SU-DHL-6 (cell line): ENCODE data around the gene NDUFS7.
A peak's percentile ranks its signal among the peaks of the same experiment; 100 is the strongest.

ENCODE experiments used
- H2AFZ ChIP-seq: fragments of 200-600 bp; sonication (generic); 2 replicates; pipeline ENCODE4 v1.6.1; 2014; ENCODE audit warnings: low read depth, mild to moderate bottlenecking, moderate library complexity, mixed read lengths, antibody characterized with exemption, low read length; ENCODE audit not compliant: severe bottlenecking
- H3F3A ChIP-seq: fragments of 200-600 bp; shearing (Covaris generic); 2 replicates; pipeline ENCODE4 v1.6.0; 2016; ENCODE audit warnings: antibody characterized with exemption, mild to moderate bottlenecking; ENCODE audit not compliant: insufficient read depth
- H3K27ac ChIP-seq: fragments of 200-600 bp; sonication (generic); 2 replicates; pipeline ENCODE4 v1.5.1; 2016; ENCODE audit warnings: low read depth, mild to moderate bottlenecking, low read length, moderate library complexity, mixed read lengths
- H3K27me3 ChIP-seq: fragments of 200-600 bp; sonication (generic), shearing (Covaris generic); 2 replicates; pipeline ENCODE4 v1.6.0; 2014; ENCODE audit warnings: mild to moderate bottlenecking, low read length
- H3K36me3 ChIP-seq: fragments of 200-600 bp; sonication (generic); 2 replicates; pipeline ENCODE4 v1.6.1; 2014; ENCODE audit warnings: mild to moderate bottlenecking, low read length, mixed read lengths
- H3K4me2 ChIP-seq: fragments of 300-600, 200-600 bp; shearing (Covaris generic), sonication (generic); 2 replicates; pipeline ENCODE4 v1.6.0; 2014; ENCODE audit warnings: low read length, low read depth, mild to moderate bottlenecking; ENCODE audit not compliant: poor library complexity, severe bottlenecking
- H3K4me3 ChIP-seq: fragments of 200-600 bp; sonication (generic); 2 replicates; pipeline ENCODE4 v1.5.1; 2014; ENCODE audit warnings: antibody characterized with exemption, low read length, mild to moderate bottlenecking, mixed read lengths; ENCODE audit not compliant: insufficient read depth, poor library complexity, severe bottlenecking
- H3K79me2 ChIP-seq: fragments of 200-600 bp; sonication (generic); 2 replicates; pipeline ENCODE4 v1.6.1; 2014; ENCODE audit warnings: mild to moderate bottlenecking, low read length, moderate library complexity; ENCODE audit not compliant: insufficient read depth
- H3K9ac ChIP-seq: fragments of 200-600 bp; sonication (generic); 2 replicates; pipeline ENCODE4 v1.7.0; 2014; ENCODE audit warnings: mild to moderate bottlenecking, low read length
- H3K9me2 ChIP-seq: fragments of 200-600 bp; sonication (generic); replicated peaks from 2 replicates; pipeline ENCODE4 v1.6.1; 2014; ENCODE audit warnings: low read length; ENCODE audit not compliant: insufficient read depth
- H3K9me3 ChIP-seq: fragments of 200-600 bp; sonication (generic); 2 replicates; pipeline ENCODE4 v1.6.1; 2014; ENCODE audit warnings: low read length, mixed read lengths; ENCODE audit not compliant: insufficient read depth
- H4K20me1 ChIP-seq: fragments of 200-600 bp; sonication (generic); 2 replicates; pipeline ENCODE4 v1.6.1; 2014; ENCODE audit warnings: low read depth, mild to moderate bottlenecking, antibody characterized with exemption, low read length, moderate library complexity, mixed read lengths
- CTCF ChIP-seq: fragments of 200-600 bp; sonication (generic); IDR thresholded peaks from one replicate; pipeline ENCODE4 v1.5.1; 2017; ENCODE audit warnings: antibody characterized with exemption, mild to moderate bottlenecking, low read length, moderate library complexity; ENCODE audit not compliant: insufficient read depth, poor library complexity, severe bottlenecking
- EZH2phosphoT487 ChIP-seq: fragments of 200-600 bp; sonication (generic), shearing (Covaris generic); conservative IDR thresholded peaks from 2 replicates; pipeline ENCODE4 v1.6.1; 2018; ENCODE audit warnings: mild to moderate bottlenecking, antibody characterized with exemption, low read length, moderate library complexity, mixed read lengths

Gene NDUFS7

GRCh38 chr19:1434577-1435060 lies 50.9 kb downstream of the NDUFS7 start:
- H4K20me1 ChIP-seq, result peaks cover 7% of the 10 kb centered on the region; the same call in 1 of the 2 replicates
- H3K4me2 ChIP-seq, result no peak overlapping the region
- H3K4me3 ChIP-seq, result no peak overlapping the region
- H3K27ac ChIP-seq, result no peak overlapping the region
- H2AFZ ChIP-seq, result no peak overlapping the region
- TF ChIP-seq CTCF (no peak), EZH2phosphoT487 (no peak)
- no peaks in the 10 kb centered on the region for H3K9me2 ChIP-seq
- peaks cover 6% of the 10 kb centered on the region; the same call in 1 of the 2 replicates for H3K36me3 ChIP-seq
- no peaks in the 10 kb centered on the region for H3K9me3 ChIP-seq
- peaks cover 26% of the 10 kb centered on the region for H3F3A ChIP-seq
- no peaks in the 10 kb centered on the region for H3K27me3 ChIP-seq
- no peak overlapping the region for H3K9ac ChIP-seq
- H3K79me2 ChIP-seq, result peaks cover 14% of the 10 kb centered on the region

DNA sequence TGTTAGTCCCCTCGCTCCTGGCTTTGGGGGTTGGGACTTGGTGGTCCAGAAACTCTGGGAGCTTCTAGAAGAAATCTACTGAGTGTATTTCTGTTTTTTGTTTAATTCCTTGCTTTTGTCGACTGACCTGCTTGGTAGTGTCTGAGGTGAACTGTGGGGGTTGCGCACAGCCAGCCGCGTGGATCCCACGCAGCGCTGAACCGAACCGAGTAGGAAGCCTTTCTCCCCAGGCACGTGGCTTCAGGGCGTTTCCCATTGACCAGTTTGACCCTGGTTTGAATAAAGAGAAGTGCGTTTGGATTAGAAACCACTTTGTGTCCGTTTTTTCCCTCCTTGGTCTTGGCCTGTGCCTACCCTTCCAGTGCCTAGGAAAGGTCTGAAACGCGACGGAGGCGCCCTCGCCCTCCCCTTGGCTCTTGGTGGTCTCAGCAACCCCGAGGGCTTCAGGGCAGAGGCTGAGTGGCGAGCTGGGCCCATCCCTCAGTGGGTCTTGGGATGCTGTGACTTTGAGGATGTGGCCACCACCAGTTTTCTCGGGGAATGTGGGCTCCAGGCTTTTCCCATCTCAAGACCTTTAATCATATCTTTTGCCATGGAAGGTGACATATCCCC lies 51.8 kb downstream of the NDUFS7 start:
- H3K4me3 ChIP-seq, result no peak overlapping the region
- TF ChIP-seq EZH2phosphoT487 (no peak), CTCF (no peak)
- peaks cover 11% of the 10 kb centered on the region; the same call in 1 of the 2 replicates for H4K20me1 ChIP-seq
- no peaks in the 10 kb centered on the region for H3K27me3 ChIP-seq
- no peaks in the 10 kb centered on the region for H3K9me2 ChIP-seq
- peaks cover 10% of the 10 kb centered on the region for H3K36me3 ChIP-seq
- no peak overlapping the region for H3K4me2 ChIP-seq
- peaks cover 28% of the 10 kb centered on the region for H3F3A ChIP-seq
- H3K79me2 ChIP-seq, result peaks cover 23% of the 10 kb centered on the region
- H3K27ac ChIP-seq, result no peak overlapping the region
- H3K9ac ChIP-seq, result no peak overlapping the region
- no peaks in the 10 kb centered on the region for H3K9me3 ChIP-seq
- no peak overlapping the region for H2AFZ ChIP-seq

DNA sequence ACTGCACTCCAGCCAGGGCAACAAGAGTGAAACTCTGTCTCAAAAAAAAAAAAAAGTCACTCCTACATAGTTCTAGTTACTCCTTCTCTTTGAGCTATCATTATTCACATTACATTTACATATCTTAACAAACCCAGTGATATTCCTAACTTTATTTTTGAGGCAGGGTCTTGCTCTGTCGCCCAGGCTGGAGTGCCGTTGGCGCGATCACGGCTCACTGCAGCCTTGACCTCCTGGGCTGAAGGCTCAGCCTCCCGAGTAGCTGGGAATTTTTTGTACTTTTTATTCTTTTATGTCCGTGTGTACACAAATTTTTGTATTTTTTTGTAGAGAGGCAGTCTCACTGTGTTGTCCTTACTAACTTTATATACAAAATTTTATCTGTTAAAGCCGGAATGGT lies 53.9 kb downstream of the NDUFS7 start:
- H3K9me2 ChIP-seq, result no peaks in the 10 kb centered on the region
- peak overlapping the region; percentile 49 for H2AFZ ChIP-seq
- H3F3A ChIP-seq, result peaks cover 48% of the 10 kb centered on the region
- peak overlapping the region; percentile 53 for H3K27ac ChIP-seq
- peak overlapping the region; percentile 28; the same call in 1 of the 2 replicates for H3K9ac ChIP-seq
- no peaks in the 10 kb centered on the region for H3K27me3 ChIP-seq
- H4K20me1 ChIP-seq, result peaks cover 18% of the 10 kb centered on the region; the same call in 1 of the 2 replicates
- peak overlapping the region; percentile 41 for H3K4me2 ChIP-seq
- TF ChIP-seq CTCF (no peak), EZH2phosphoT487 (no peak)
- H3K79me2 ChIP-seq, result peaks cover 31% of the 10 kb centered on the region
- no peak overlapping the region for H3K4me3 ChIP-seq
- no peaks in the 10 kb centered on the region for H3K9me3 ChIP-seq
- peaks cover 19% of the 10 kb centered on the region for H3K36me3 ChIP-seq
